ENCODE results near the gene AQP7. TPM values are rescaled to one million over a fixed set of nuclear protein-coding genes. Genes with fewer than 3 reads are reported as not detected.

AQP7 gene
- total RNA-seq, 1 experiment from 2014 or later: 0.35 TPM

DNA sequence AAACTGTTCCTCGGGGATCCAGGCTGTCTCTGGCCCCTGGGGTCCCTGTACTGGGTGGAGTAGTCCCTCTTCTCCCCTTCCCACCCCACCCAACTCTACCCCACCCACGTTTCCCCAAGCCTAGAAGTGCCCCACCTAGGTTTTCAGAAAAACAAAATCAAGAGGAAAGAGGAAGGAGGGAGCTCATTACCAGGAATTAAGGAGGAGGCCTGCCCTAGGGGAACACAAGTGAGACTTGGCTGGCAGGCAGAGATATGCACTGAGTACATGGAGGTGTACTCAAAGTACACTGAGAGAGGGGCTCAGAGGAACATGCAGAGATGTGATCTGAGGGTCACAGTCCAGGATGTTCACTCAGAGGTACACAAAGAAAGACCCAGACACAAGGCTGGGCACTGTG is 34.8 kb upstream of the AQP7 start:
- Mint-ChIP-seq H3K36me3 (ENCODE audit: insufficient read depth, unreplicated experiment) (no peaks in the 10 kb centered on the region), H3K27me3 (ENCODE audit: unreplicated experiment) (no peaks in the 10 kb centered on the region), H3K4me3 (ENCODE audit: low read depth, unreplicated experiment) (no peak overlapping the region), H3K9me3 (ENCODE audit: low read depth, unreplicated experiment) (no peaks in the 10 kb centered on the region), H3K27ac (ENCODE audit: unreplicated experiment) (no peak overlapping the region), H3K4me1 (ENCODE audit: low read depth, unreplicated experiment) (peaks cover 7% of the 10 kb centered on the region)
- DNase-seq: no peak
- no TSS peak for BruUV-seq (replicated peaks)
- CTCF ChIA-PET: interaction anchor here (0.6 to 1.0 kb wide), 3 partner anchors 16 to 904 kb away, joined by 3 to 6 read pairs (median 3); no protein-coding TSS in a partner anchor
- TF ChIP-seq CTCF (IDR thresholded peaks at IDR 0.05; ENCODE audit: unreplicated experiment): no peak
- intact Hi-C loops (cut with micrococcal nuclease; ENCODE audit: unreplicated experiment): no loop called here

DNA sequence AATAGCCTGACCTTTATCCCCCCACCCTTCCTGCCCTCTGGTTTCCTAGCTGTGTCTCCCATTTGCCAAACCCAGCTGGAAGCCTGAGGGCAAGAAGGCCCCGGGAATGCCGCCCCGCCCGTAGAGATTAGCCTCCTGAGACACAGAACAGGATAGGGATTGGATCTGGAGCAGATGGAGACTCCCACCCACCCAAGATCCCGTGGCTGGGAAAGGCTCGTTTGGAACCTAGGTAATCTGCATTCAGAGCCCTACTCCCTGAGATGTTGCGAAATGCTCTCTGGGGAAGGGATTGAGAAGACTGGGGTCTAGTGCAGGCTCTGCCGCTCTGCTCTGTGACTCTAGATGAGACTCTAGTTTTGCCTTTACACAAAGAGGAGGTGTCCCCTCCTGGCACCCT is 34.1 kb upstream of the AQP7 start:
- Mint-ChIP-seq H3K27ac (ENCODE audit: unreplicated experiment) (no peak overlapping the region), H3K36me3 (ENCODE audit: insufficient read depth, unreplicated experiment) (no peaks in the 10 kb centered on the region), H3K4me3 (ENCODE audit: low read depth, unreplicated experiment) (no peak overlapping the region), H3K4me1 (ENCODE audit: low read depth, unreplicated experiment) (peaks cover 11% of the 10 kb centered on the region), H3K9me3 (ENCODE audit: low read depth, unreplicated experiment) (no peaks in the 10 kb centered on the region), H3K27me3 (ENCODE audit: unreplicated experiment) (no peaks in the 10 kb centered on the region)
- no peak for TF ChIP-seq CTCF (IDR thresholded peaks at IDR 0.05; ENCODE audit: unreplicated experiment)
- CTCF ChIA-PET: no interaction called here
- BruUV-seq (replicated peaks): no TSS peak
- no peak for DNase-seq
- intact Hi-C loops (cut with micrococcal nuclease; ENCODE audit: unreplicated experiment): no loop called here

DNA sequence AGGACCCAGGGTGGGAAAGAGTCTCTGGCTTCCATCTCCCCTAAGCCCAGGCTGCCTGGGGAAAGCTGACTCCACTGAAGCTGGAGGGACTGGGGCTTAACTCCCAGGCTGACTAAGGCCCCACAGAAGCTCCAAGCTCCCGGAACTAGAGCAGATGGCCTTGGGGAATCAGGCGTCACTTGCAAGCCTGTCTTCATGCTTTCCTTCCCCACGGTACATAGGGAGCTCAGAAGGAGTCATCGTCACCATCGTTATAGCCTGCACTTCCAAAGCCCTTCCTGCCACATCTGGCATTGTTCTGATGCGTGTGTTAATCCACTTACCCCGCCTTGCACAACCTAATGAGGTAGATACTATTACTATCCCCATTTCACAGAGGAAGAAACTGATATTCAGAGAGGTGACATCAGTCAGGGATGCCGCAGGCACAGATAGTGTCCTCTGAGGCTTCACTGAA is 33.5 kb upstream of the AQP7 start:
- Mint-ChIP-seq H3K4me1 (ENCODE audit: low read depth, unreplicated experiment) (peaks cover 15% of the 10 kb centered on the region), H3K36me3 (ENCODE audit: insufficient read depth, unreplicated experiment) (no peaks in the 10 kb centered on the region), H3K27me3 (ENCODE audit: unreplicated experiment) (no peaks in the 10 kb centered on the region), H3K9me3 (ENCODE audit: low read depth, unreplicated experiment) (no peaks in the 10 kb centered on the region), H3K27ac (ENCODE audit: unreplicated experiment) (no peak overlapping the region), H3K4me3 (ENCODE audit: low read depth, unreplicated experiment) (no peak overlapping the region)
- no peak for TF ChIP-seq CTCF (IDR thresholded peaks at IDR 0.05; ENCODE audit: unreplicated experiment)
- intact Hi-C loops (cut with micrococcal nuclease; ENCODE audit: unreplicated experiment): no loop called here
- CTCF ChIA-PET: no interaction called here
- BruUV-seq (replicated peaks): no TSS peak
- no peak for DNase-seq

- no peaks in the 10 kb centered on the region for H3K36me3 Mint-ChIP-seq (ENCODE audit: insufficient read depth, unreplicated experiment)
- H3K27ac Mint-ChIP-seq (ENCODE audit: unreplicated experiment): no peak overlapping the region
- intact Hi-C loops (cut with micrococcal nuclease; ENCODE audit: unreplicated experiment): no loop called here
- CTCF ChIA-PET: interaction anchor here (0.6 kb wide), 2 partner anchors 316 to 543 kb away, joined by 3 to 4 read pairs; no protein-coding TSS in a partner anchor
- no peaks in the 10 kb centered on the region for H3K9me3 Mint-ChIP-seq (ENCODE audit: low read depth, unreplicated experiment)
- TF ChIP-seq CTCF (IDR thresholded peaks at IDR 0.05; ENCODE audit: unreplicated experiment): no peak
- H3K4me3 Mint-ChIP-seq (ENCODE audit: low read depth, unreplicated experiment): no peak overlapping the region
- BruUV-seq (replicated peaks): no TSS peak
- no peak for DNase-seq
- peaks cover 15% of the 10 kb centered on the region for H3K4me1 Mint-ChIP-seq (ENCODE audit: low read depth, unreplicated experiment)
- no peaks in the 10 kb centered on the region for H3K27me3 Mint-ChIP-seq (ENCODE audit: unreplicated experiment)
Measured at GRCh38 chr9:33434317-33435105, 32.1 kb upstream of the AQP7 start.
